CD4-positive, alpha-beta T cell (primary cell): ENCODE data around the gene ABHD17A. TPM values are rescaled to one million over a fixed set of nuclear protein-coding genes. Genes with fewer than 3 reads are reported as not detected.

ENCODE experiments used
- ATAC-seq: fragments of 200-7000 bp; cut with Tn5 transposase; one replicate; pipeline ENCODE4 v1.10.0; 2022; ENCODE audit warnings: mild to moderate bottlenecking; ENCODE audit not compliant: poor library complexity
- CTCF ChIA-PET: fragments of 350-600 bp; sonication (Branson Sonifier 250); formaldehyde crosslinking; loops from one replicate; lab custom pipeline; 2021; ENCODE audit warnings: antibody characterized with exemption, inconsistent platforms; lab: Charles Lee
- POLR2A ChIA-PET: fragments of 350-600 bp; sonication (Branson Sonifier 250); formaldehyde crosslinking; loops from one replicate; lab custom pipeline; 2021; ENCODE audit warnings: antibody characterized with exemption, inconsistent platforms; lab: Charles Lee
- DNase-seq, 14 experiments: peaks; one replicate each; pipeline ENCODE4 v3.0.0-alpha.2; 2013 to 2020; ENCODE audit warnings: mixed read lengths in 2 of 14
- H3K27ac ChIP-seq, 2 donors: one replicate each; pipeline versions ENCODE4 v1.5.1 to v1.7.0; 2013; ENCODE audit warnings: low read length in 2 of 2, low read depth in 1 of 2, mild to moderate bottlenecking in 1 of 2
- H3K27me3 ChIP-seq, 2 experiments: 1 replicate in 1 of 2; 2 replicates in 1 of 2; pipeline versions ENCODE4 v1.6.1 to v1.7.0; 2013; ENCODE audit warnings: low read length in 2 of 2, control low read depth in 1 of 2, mild to moderate bottlenecking in 1 of 2, moderate library complexity in 1 of 2; ENCODE audit not compliant: insufficient read depth in 2 of 2, control insufficient read depth in 1 of 2
- H3K36me3 ChIP-seq: one replicate; pipeline ENCODE4 v1.6.1; 2013; ENCODE audit warnings: low read length, control low read depth; ENCODE audit not compliant: insufficient read depth
- H3K4me1 ChIP-seq: one replicate; pipeline ENCODE4 v1.6.1; 2013; ENCODE audit warnings: low read length, control low read depth; ENCODE audit not compliant: insufficient read depth
- H3K4me3 ChIP-seq: one replicate; pipeline ENCODE4 v1.5.1; 2013; ENCODE audit warnings: mild to moderate bottlenecking, low read length, moderate library complexity
- H3K9me3 ChIP-seq, 2 experiments: 1 replicate in 1 of 2; 2 replicates in 1 of 2; pipeline versions ENCODE4 v1.6.1 to v1.7.0; 2013; ENCODE audit warnings: low read length in 2 of 2, mild to moderate bottlenecking in 2 of 2, control low read depth in 1 of 2, moderate library complexity in 1 of 2; ENCODE audit not compliant: control insufficient read depth in 1 of 2, insufficient read depth in 1 of 2
- H3K27ac Mint-ChIP-seq: one replicate; pipeline ENCODE4 v1.8.0; 2020; ENCODE audit warnings: mixed read lengths
- H3K27me3 Mint-ChIP-seq: one replicate; pipeline ENCODE4 v1.8.0; 2021; ENCODE audit warnings: mixed read lengths
- H3K36me3 Mint-ChIP-seq: one replicate; pipeline ENCODE4 v1.8.0; 2021; ENCODE audit warnings: low read depth, mixed read lengths
- H3K4me1 Mint-ChIP-seq: one replicate; pipeline ENCODE4 v1.8.0; 2021; ENCODE audit warnings: low read depth, mixed read lengths
- H3K4me3 Mint-ChIP-seq: one replicate; pipeline ENCODE4 v1.8.0; 2020; ENCODE audit warnings: mild to moderate bottlenecking, mixed read lengths
- H3K9me3 Mint-ChIP-seq: one replicate; pipeline ENCODE4 v1.8.0; 2020; ENCODE audit warnings: mixed read lengths
- CTCF ChIP-seq: fragments of 200-600 bp; IDR thresholded peaks from one replicate; pipeline ENCODE4 v1.8.0; 2022; ENCODE audit warnings: antibody characterized with exemption, mild to moderate bottlenecking
- intact Hi-C, 2 experiments: fragments of 100-400 bp; cut with DNase I in 1 of 2; cut with micrococcal nuclease in 1 of 2; formaldehyde crosslinking; loops; one replicate each; pipeline versions ENCODE4 v1.15.1 to v1.9.0; 2023 to 2025; cut with DNase I, micrococcal nuclease
- total RNA-seq, 174 experiments: library from RNA in 2 of 174; stranded (reverse) in 2 of 174; gene quantifications; one replicate each; pipeline ENCODE4 v1.2.3 and lab custom pipeline; 2021 to 2026

The ABHD17A gene
- total RNA-seq, 2 experiments from 2014 or later: 156 to 172 TPM

- POLR2A ChIA-PET: interaction anchor here (0.6 to 0.7 kb wide), 2 partner anchors 14 to 862 kb away, joined by 3 read pairs; no protein-coding TSS in a partner anchor
- Histone ChIP-seq H3K4me1 (peaks cover 75% of the 10 kb centered on the region), H3K9me3 (no peaks in the 10 kb centered on the region), H3K27me3 (no peaks in the 10 kb centered on the region), H3K36me3 (peaks cover 38% of the 10 kb centered on the region), H3K27ac (no peak overlapping the region), H3K4me3 (no peak overlapping the region)
- H3K9me3 Mint-ChIP-seq: no peaks in the 10 kb centered on the region
- H3K27ac Mint-ChIP-seq: no peak overlapping the region
- CTCF ChIA-PET: no interaction called here
- DNase-seq (no peak), ATAC-seq (no peak)
- no peaks in the 10 kb centered on the region for H3K27me3 Mint-ChIP-seq
- peak overlapping the region; percentile 15 for H3K4me3 Mint-ChIP-seq
- H3K36me3 Mint-ChIP-seq: peaks cover 10% of the 10 kb centered on the region
- no peak for TF ChIP-seq CTCF
- intact Hi-C loops: loop anchor here in 1 of 2 experiments (1.0 kb wide), 1 partner anchor 254 kb away; no protein-coding TSS in a partner anchor
- peaks cover 25% of the 10 kb centered on the region for H3K4me1 Mint-ChIP-seq
Observed at GRCh38 chr19:1839658-1840540, 45.4 kb downstream of the ABHD17A start.

GRCh38 chr19:1837625-1838105 lies 47.6 kb downstream of the ABHD17A start:
- H3K27me3 ChIP-seq: no peaks in the 10 kb centered on the region
- CTCF ChIA-PET: interaction anchor here (0.6 to 1.6 kb wide), 4 partner anchors 8 to 455 kb away, joined by 3 to 9 read pairs (median 4); no protein-coding TSS in a partner anchor
- no peak overlapping the region for H3K4me3 ChIP-seq
- H3K36me3 ChIP-seq: peaks cover 33% of the 10 kb centered on the region
- TF ChIP-seq CTCF: peak; percentile 81
- Mint-ChIP-seq H3K4me1 (peaks cover 20% of the 10 kb centered on the region), H3K4me3 (no peak overlapping the region), H3K27ac (no peak overlapping the region), H3K27me3 (no peaks in the 10 kb centered on the region), H3K9me3 (no peaks in the 10 kb centered on the region), H3K36me3 (peaks cover 10% of the 10 kb centered on the region)
- POLR2A ChIA-PET: interaction anchor here (0.9 kb wide), 1 partner anchor 11 kb away, joined by 4 read pairs; no protein-coding TSS in a partner anchor
- H3K9me3 ChIP-seq: no peaks in the 10 kb centered on the region
- no peak overlapping the region for H3K27ac ChIP-seq
- peak; percentile 85 for ATAC-seq
- intact Hi-C loops: no loop called here
- peak; percentile 33 to 72 (median 54) for DNase-seq
- peaks cover 59% of the 10 kb centered on the region for H3K4me1 ChIP-seq

- POLR2A ChIA-PET: interaction anchor here (0.9 kb wide), 1 partner anchor 11 kb away, joined by 4 read pairs; no protein-coding TSS in a partner anchor
- TF ChIP-seq CTCF: no peak
- Mint-ChIP-seq H3K9me3 (no peaks in the 10 kb centered on the region), H3K4me3 (no peak overlapping the region), H3K36me3 (peaks cover 10% of the 10 kb centered on the region), H3K27me3 (no peaks in the 10 kb centered on the region), H3K4me1 (peaks cover 20% of the 10 kb centered on the region), H3K27ac (no peak overlapping the region)
- peaks cover 54% of the 10 kb centered on the region for H3K4me1 ChIP-seq
- peaks cover 34% of the 10 kb centered on the region for H3K36me3 ChIP-seq
- no peaks in the 10 kb centered on the region for H3K27me3 ChIP-seq
- CTCF ChIA-PET: interaction anchor here (0.6 to 1.6 kb wide), 3 partner anchors 8 to 18 kb away, joined by 3 to 9 read pairs (median 4); no protein-coding TSS in a partner anchor
- no peak overlapping the region for H3K4me3 ChIP-seq
- intact Hi-C loops: no loop called here
- ATAC-seq (no peak), DNase-seq (no peak)
- H3K27ac ChIP-seq: no peak overlapping the region
- H3K9me3 ChIP-seq: no peaks in the 10 kb centered on the region
Observed at GRCh38 chr19:1837222-1837565, 48.1 kb downstream of the ABHD17A start.
